ENCODE results near the gene PDE7B. TPM values are rescaled to one million over a fixed set of nuclear protein-coding genes. Genes with fewer than 3 reads are reported as not detected.

Gene PDE7B
- polyA plus RNA-seq, 1 donor (not counting 4 experiments of a cell fraction or from before 2014, with no cell fraction given) = 0.01 TPM

GRCh38 chr6:136129365-136129764, 277.9 kb downstream of the PDE7B start:
- dilution Hi-C loops (cut with MboI; ENCODE audit: extremely low pct_ligation_motif_present, low sequenced_read_pairs) = no loop called here
- Histone ChIP-seq H3K27me3 (ENCODE audit: control insufficient read depth, extremely low read depth, insufficient read depth, low read length) (no peaks in the 10 kb centered on the region), H3K9me3 (ENCODE audit: control insufficient read depth, low read depth, low read length) (no peaks in the 10 kb centered on the region), H3K36me3 (ENCODE audit: control insufficient read depth in 2 of 2, extremely low read depth in 1 of 2, insufficient read depth in 2 of 2, low read length in 2 of 2) (no peaks in the 10 kb centered on the region), H3K27ac (ENCODE audit: control insufficient read depth, insufficient read depth, low read length) (no peak overlapping the region), H4K20me1 (ENCODE audit: control insufficient read depth, extremely low read depth, insufficient read depth, low read length) (no peaks in the 10 kb centered on the region), H3K9ac (ENCODE audit: control insufficient read depth, extremely low read depth, insufficient read depth, low read length) (no peak overlapping the region), H2AFZ (ENCODE audit: control insufficient read depth, low read length) (no peak overlapping the region), H3K4me3 (ENCODE audit: control insufficient read depth in 2 of 3, extremely low read depth in 1 of 3, insufficient read depth in 2 of 3, low read depth in 1 of 3, low read length in 3 of 3) (no peak overlapping the region), H3K9me1 (ENCODE audit: control insufficient read depth, extremely low read depth, insufficient read depth, low read length) (no peaks in the 10 kb centered on the region), H3K4me2 (ENCODE audit: control insufficient read depth, extremely low read depth, insufficient read depth, low read depth, low read length) (no peak overlapping the region), H3K4me1 (ENCODE audit: control insufficient read depth, extremely low read depth, insufficient read depth, low read length) (no peaks in the 10 kb centered on the region), H3K79me2 (ENCODE audit: control insufficient read depth, insufficient read depth, low read length) (no peaks in the 10 kb centered on the region)
- no peak for DNase-seq (ENCODE audit: low read depth, low spot score)
- TF ChIP-seq CTCF (optimal IDR thresholded peaks at IDR 0.05 in 1 of 3, IDR thresholded peaks at IDR 0.05 in 1 of 3, conservative IDR thresholded peaks at IDR 0.05 in 1 of 3; ENCODE audit: extremely low read depth in 1 of 3, insufficient read depth in 2 of 3, low read length in 3 of 3) (no peak), EZH2 (IDR thresholded peaks at IDR 0.05; ENCODE audit: low read length) (no peak)
- no peak for FAIRE-seq

GRCh38 chr6:136134268-136134667, 282.8 kb downstream of the PDE7B start:
- dilution Hi-C loops (cut with MboI; ENCODE audit: extremely low pct_ligation_motif_present, low sequenced_read_pairs) = no loop called here
- H3K27ac ChIP-seq (ENCODE audit: control insufficient read depth, insufficient read depth, low read length) = no peak overlapping the region
- FAIRE-seq = no peak

More at GRCh38 chr6:136134268-136134667, 282.8 kb downstream of the PDE7B start:
- Histone ChIP-seq H3K9me1 (ENCODE audit: control insufficient read depth, extremely low read depth, insufficient read depth, low read length) (no peaks in the 10 kb centered on the region), H3K9me3 (ENCODE audit: control insufficient read depth, low read depth, low read length) (no peaks in the 10 kb centered on the region), H3K9ac (ENCODE audit: control insufficient read depth, extremely low read depth, insufficient read depth, low read length) (no peak overlapping the region), H3K27me3 (ENCODE audit: control insufficient read depth, extremely low read depth, insufficient read depth, low read length) (no peaks in the 10 kb centered on the region), H3K4me2 (ENCODE audit: control insufficient read depth, extremely low read depth, insufficient read depth, low read depth, low read length) (no peak overlapping the region), H4K20me1 (ENCODE audit: control insufficient read depth, extremely low read depth, insufficient read depth, low read length) (no peaks in the 10 kb centered on the region), H2AFZ (ENCODE audit: control insufficient read depth, low read length) (no peak overlapping the region), H3K79me2 (ENCODE audit: control insufficient read depth, insufficient read depth, low read length) (no peaks in the 10 kb centered on the region), H3K36me3 (ENCODE audit: control insufficient read depth in 2 of 2, extremely low read depth in 1 of 2, insufficient read depth in 2 of 2, low read length in 2 of 2) (no peaks in the 10 kb centered on the region), H3K4me1 (ENCODE audit: control insufficient read depth, extremely low read depth, insufficient read depth, low read length) (no peaks in the 10 kb centered on the region), H3K4me3 (ENCODE audit: control insufficient read depth in 2 of 3, extremely low read depth in 1 of 3, insufficient read depth in 2 of 3, low read depth in 1 of 3, low read length in 3 of 3) (no peak overlapping the region)
- TF ChIP-seq EZH2 (IDR thresholded peaks at IDR 0.05; ENCODE audit: low read length) (no peak), CTCF (optimal IDR thresholded peaks at IDR 0.05 in 1 of 3, IDR thresholded peaks at IDR 0.05 in 1 of 3, conservative IDR thresholded peaks at IDR 0.05 in 1 of 3; ENCODE audit: extremely low read depth in 1 of 3, insufficient read depth in 2 of 3, low read length in 3 of 3) (no peak)
- DNase-seq (ENCODE audit: low read depth, low spot score) = no peak
